Mesenchymal stem cell (in vitro differentiated cells and primary cell): ENCODE results near the gene ZNF592. TPM values are rescaled to one million over a fixed set of nuclear protein-coding genes. Genes with fewer than 3 reads are reported as not detected.

Source experiments
- DNase-seq: peaks from one replicate; pipeline ENCODE4 v3.0.0-alpha.2; 2013
- H2AFZ ChIP-seq: one replicate; pipeline ENCODE4 v1.6.1; 2013; ENCODE audit warnings: low read depth, mild to moderate bottlenecking, control low read depth, inconsistent platforms, low read length, moderate library complexity
- H2AK5ac ChIP-seq: 2 replicates; pipeline ENCODE4 v1.6.1; 2013; ENCODE audit warnings: low read length, moderate library complexity, mild to moderate bottlenecking, inconsistent platforms; ENCODE audit not compliant: severe bottlenecking
- H2BK120ac ChIP-seq: one replicate; pipeline ENCODE4 v1.6.1; 2013; ENCODE audit warnings: low read depth, mild to moderate bottlenecking, inconsistent platforms, low read length, moderate library complexity
- H2BK12ac ChIP-seq, 2 experiments: one replicate each; pipeline ENCODE4 v1.6.1; 2013; ENCODE audit warnings: inconsistent platforms in 2 of 2, low read length in 2 of 2, mild to moderate bottlenecking in 2 of 2, moderate library complexity in 2 of 2, control low read depth in 1 of 2
- H2BK15ac ChIP-seq: one replicate; pipeline ENCODE4 v1.6.1; 2013; ENCODE audit warnings: mild to moderate bottlenecking, low read depth, inconsistent platforms; ENCODE audit not compliant: poor library complexity, severe bottlenecking
- H2BK5ac ChIP-seq: 2 replicates; pipeline ENCODE4 v1.6.1; 2013; ENCODE audit warnings: low read depth, mild to moderate bottlenecking, low read length, control low read depth, inconsistent platforms; ENCODE audit not compliant: poor library complexity, severe bottlenecking
- H3K14ac ChIP-seq, 2 experiments: one replicate each; pipeline ENCODE4 v1.6.1; 2013; ENCODE audit warnings: inconsistent platforms in 2 of 2, low read length in 2 of 2, control low read depth in 1 of 2, mild to moderate bottlenecking in 1 of 2, moderate library complexity in 1 of 2
- H3K18ac ChIP-seq, 2 experiments: one replicate each; pipeline ENCODE4 v1.6.1; 2013; ENCODE audit warnings: inconsistent platforms in 2 of 2, low read length in 2 of 2, control low read depth in 1 of 2, low read depth in 1 of 2, mild to moderate bottlenecking in 1 of 2
- H3K23ac ChIP-seq, 2 experiments: one replicate each; pipeline ENCODE4 v1.6.1; 2013; ENCODE audit warnings: inconsistent platforms in 2 of 2, low read length in 2 of 2, mild to moderate bottlenecking in 2 of 2, moderate library complexity in 2 of 2, control low read depth in 1 of 2
- H3K27ac ChIP-seq: 2 replicates; pipeline ENCODE4 v1.5.1; 2013; ENCODE audit warnings: mild to moderate bottlenecking, moderate library complexity, low read length, control low read depth, inconsistent platforms; ENCODE audit not compliant: poor library complexity, severe bottlenecking
- H3K27me3 ChIP-seq, 2 experiments: 2 replicates each; pipeline versions ENCODE4 v1.6.1 to v1.7.0; 2013; ENCODE audit warnings: low read length in 2 of 2, mild to moderate bottlenecking in 2 of 2, moderate library complexity in 2 of 2, control low read depth in 1 of 2, inconsistent platforms in 1 of 2; ENCODE audit not compliant: control insufficient read depth in 1 of 2, insufficient read depth in 1 of 2
- H3K36me3 ChIP-seq, 2 experiments: 2 replicates each; pipeline versions ENCODE4 v1.6.1 to v1.7.0; 2013; ENCODE audit warnings: low read length in 2 of 2, control low read depth in 1 of 2, inconsistent platforms in 1 of 2, low read depth in 1 of 2, mild to moderate bottlenecking in 1 of 2; ENCODE audit not compliant: insufficient read depth in 2 of 2, control insufficient read depth in 1 of 2
- H3K4ac ChIP-seq, 2 experiments: one replicate each; pipeline ENCODE4 v1.6.1; 2013; ENCODE audit warnings: inconsistent platforms in 2 of 2, low read length in 2 of 2, mild to moderate bottlenecking in 2 of 2, moderate library complexity in 2 of 2, control low read depth in 1 of 2, low read depth in 1 of 2
- H3K4me1 ChIP-seq: 2 replicates; pipeline ENCODE4 v1.6.1; 2013; ENCODE audit warnings: low read depth, low read length, control low read depth; ENCODE audit not compliant: control insufficient read depth, insufficient read depth
- H3K4me2 ChIP-seq: 2 replicates; pipeline ENCODE4 v1.6.1; 2013; ENCODE audit warnings: low read length, mild to moderate bottlenecking, inconsistent platforms; ENCODE audit not compliant: poor library complexity, severe bottlenecking
- H3K4me3 ChIP-seq, 2 experiments: 2 replicates each; pipeline versions ENCODE4 v1.5.1 to v1.7.0; 2013; ENCODE audit warnings: low read length in 2 of 2, mild to moderate bottlenecking in 2 of 2, control low read depth in 1 of 2, low read depth in 1 of 2; ENCODE audit not compliant: insufficient read depth in 1 of 2
- H3K79me1 ChIP-seq: replicated peaks from 2 replicates; pipeline ENCODE4 v1.6.1; 2013; ENCODE audit warnings: mild to moderate bottlenecking, control low read depth, low read length, inconsistent platforms; ENCODE audit not compliant: poor library complexity, severe bottlenecking
- H3K9ac ChIP-seq: 2 replicates; pipeline ENCODE4 v1.7.0; 2013; ENCODE audit warnings: mild to moderate bottlenecking, low read length, moderate library complexity
- H3K9me3 ChIP-seq: 2 replicates; pipeline ENCODE4 v1.7.0; 2013; ENCODE audit warnings: mild to moderate bottlenecking, low read length; ENCODE audit not compliant: control insufficient read depth
- H4K8ac ChIP-seq: one replicate; pipeline ENCODE4 v1.6.1; 2013; ENCODE audit warnings: inconsistent platforms, mild to moderate bottlenecking, low read length, moderate library complexity
- H4K91ac ChIP-seq: one replicate; pipeline ENCODE4 v1.6.1; 2013; ENCODE audit warnings: mild to moderate bottlenecking, low read length, inconsistent platforms
- WGBS: methylation state at CpG from one replicate; pipeline ENCODE4 v1.1.7; 2013; ENCODE audit warnings: mixed read lengths; 5-methylcytosine and 5-hydroxymethylcytosine counted together
- polyA plus RNA-seq, 2 experiments: library from polyadenylated mRNA; stranded (reverse); fragments of 200-250 nt; gene quantifications; one replicate each; pipeline ENCODE4 v1.2.3, GENCODE V29; 2013

The ZNF592 gene, protein sequence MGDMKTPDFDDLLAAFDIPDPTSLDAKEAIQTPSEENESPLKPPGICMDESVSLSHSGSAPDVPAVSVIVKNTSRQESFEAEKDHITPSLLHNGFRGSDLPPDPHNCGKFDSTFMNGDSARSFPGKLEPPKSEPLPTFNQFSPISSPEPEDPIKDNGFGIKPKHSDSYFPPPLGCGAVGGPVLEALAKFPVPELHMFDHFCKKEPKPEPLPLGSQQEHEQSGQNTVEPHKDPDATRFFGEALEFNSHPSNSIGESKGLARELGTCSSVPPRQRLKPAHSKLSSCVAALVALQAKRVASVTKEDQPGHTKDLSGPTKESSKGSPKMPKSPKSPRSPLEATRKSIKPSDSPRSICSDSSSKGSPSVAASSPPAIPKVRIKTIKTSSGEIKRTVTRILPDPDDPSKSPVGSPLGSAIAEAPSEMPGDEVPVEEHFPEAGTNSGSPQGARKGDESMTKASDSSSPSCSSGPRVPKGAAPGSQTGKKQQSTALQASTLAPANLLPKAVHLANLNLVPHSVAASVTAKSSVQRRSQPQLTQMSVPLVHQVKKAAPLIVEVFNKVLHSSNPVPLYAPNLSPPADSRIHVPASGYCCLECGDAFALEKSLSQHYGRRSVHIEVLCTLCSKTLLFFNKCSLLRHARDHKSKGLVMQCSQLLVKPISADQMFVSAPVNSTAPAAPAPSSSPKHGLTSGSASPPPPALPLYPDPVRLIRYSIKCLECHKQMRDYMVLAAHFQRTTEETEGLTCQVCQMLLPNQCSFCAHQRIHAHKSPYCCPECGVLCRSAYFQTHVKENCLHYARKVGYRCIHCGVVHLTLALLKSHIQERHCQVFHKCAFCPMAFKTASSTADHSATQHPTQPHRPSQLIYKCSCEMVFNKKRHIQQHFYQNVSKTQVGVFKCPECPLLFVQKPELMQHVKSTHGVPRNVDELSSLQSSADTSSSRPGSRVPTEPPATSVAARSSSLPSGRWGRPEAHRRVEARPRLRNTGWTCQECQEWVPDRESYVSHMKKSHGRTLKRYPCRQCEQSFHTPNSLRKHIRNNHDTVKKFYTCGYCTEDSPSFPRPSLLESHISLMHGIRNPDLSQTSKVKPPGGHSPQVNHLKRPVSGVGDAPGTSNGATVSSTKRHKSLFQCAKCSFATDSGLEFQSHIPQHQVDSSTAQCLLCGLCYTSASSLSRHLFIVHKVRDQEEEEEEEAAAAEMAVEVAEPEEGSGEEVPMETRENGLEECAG (N-terminal part only)
- 11.9 TPM for polyA plus RNA-seq (2013, experiment 1 of 2)
- polyA plus RNA-seq (2013, experiment 2 of 2): 11.2 TPM

DNA sequence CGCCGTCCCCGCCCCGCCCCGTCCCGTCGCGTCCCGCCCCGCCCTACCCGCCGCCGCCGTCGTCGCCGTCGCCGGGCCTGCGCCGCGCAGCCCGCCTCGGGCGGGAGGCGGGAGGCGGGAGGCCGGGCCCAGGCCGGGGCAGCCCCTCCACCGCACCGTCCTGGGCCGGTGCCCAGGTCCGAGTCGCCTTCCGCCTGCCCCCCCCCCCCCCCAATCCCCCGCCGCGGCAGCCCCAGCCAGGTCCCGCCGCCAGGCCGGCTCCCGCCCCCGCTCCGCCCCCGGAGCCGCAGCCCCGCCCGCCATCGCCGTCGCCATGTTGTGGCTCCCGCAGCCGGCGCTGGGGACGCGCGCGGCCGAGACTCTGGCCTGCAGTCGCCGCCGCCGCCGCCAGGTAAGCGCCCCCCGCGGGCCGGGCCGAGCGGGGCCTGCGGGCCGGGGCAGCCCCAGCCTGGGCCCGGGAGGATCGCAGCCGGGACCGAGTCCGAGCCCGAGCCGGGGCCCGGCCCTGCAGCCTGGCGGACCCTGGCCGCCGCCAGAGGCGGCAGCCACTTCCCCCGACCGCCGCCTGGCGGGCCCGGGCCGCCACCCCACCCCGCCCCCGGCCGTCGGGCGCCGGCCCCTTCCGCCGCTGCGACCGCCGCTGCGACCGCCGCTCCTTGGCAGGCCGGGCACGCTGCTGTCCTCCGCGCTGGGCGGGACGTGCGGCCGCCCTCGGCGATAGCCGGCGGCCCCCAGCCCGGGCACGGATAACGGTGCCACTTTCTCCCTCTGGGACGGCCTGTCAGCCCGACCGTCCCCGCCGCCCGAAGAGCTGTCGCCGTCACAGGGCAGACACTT, at the start of gene ZNF592:
Gene ZNF592, plus strand, starts transcription at position 319 of the 837 bp plus-strand sequence. CDS start 34,084 bp downstream, outside the sequence.
- Histone ChIP-seq H2AK5ac (peak within 1 kb of the TSS; percentile 17), H3K23ac (peak within 1 kb of the TSS; percentile 37 to 77), H2BK120ac (peak within 1 kb of the TSS; percentile 98), H3K4ac (peak within 1 kb of the TSS; percentile 73 to 98), H2AFZ (peak within 1 kb of the TSS; percentile 70), H3K9ac (peak within 1 kb of the TSS; percentile 98), H3K4me2 (peak within 1 kb of the TSS; percentile 71), H3K14ac (peak within 1 kb of the TSS in 1 of 2 experiments; percentile 96), H3K4me1 (peaks cover 19% of the 10 kb centered on the region), H3K18ac (peak within 1 kb of the TSS; percentile 88 to 94), H3K4me3 (peak within 1 kb of the TSS; percentile 91 to 97), H3K9me3 (no peaks in the 10 kb centered on the region), H2BK12ac (peak within 1 kb of the TSS; percentile 49 to 66), H4K8ac (peak within 1 kb of the TSS; percentile 94), H4K91ac (peak within 1 kb of the TSS; percentile 91), H3K36me3 (peaks cover 2 to 5% of the 10 kb centered on the region in 2 experiments), H2BK5ac (peak within 1 kb of the TSS; percentile 92), H3K27ac (peak within 1 kb of the TSS; percentile 81), H3K79me1 (peaks cover 8% of the 10 kb centered on the region), H3K27me3 (no peaks in the 10 kb centered on the region), H2BK15ac (peak within 1 kb of the TSS; percentile 95)
- DNase-seq: peak; percentile 75
- under 1% methylated on average over 78 of the region's 127 CpGs for WGBS

DNA sequence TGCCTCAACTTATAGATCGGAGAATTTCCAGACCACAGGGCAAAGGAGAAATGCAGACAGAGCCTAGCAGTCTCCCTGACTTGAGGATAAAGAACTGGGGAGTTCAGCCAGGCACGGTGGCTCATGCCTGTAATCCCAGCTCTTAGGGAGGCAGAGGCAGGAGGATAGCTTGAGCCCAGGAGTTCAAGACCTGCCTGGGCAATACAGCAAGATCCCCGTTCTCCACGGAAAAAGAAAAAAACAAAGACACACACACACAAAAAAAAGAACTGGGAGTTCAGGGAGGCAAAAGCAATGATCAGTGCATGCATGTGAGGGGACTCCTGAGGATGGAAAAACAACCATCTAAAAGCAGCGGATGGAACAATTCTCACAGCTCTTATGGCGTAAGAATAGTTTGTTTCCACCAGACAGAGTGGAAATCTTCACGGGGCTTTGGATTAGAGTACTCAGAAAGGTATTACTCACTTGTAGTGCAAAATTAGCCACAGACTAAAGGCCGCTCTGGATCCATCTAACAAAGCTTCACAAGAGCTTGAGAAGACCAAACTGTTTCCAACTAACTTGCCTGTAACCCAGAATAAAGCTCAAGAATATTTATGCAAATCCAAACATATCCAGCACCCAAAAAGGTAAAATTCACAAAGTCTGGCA, 48.7 kb upstream of the ZNF592 start:
- Histone ChIP-seq H3K4me3 (no peak overlapping the region), H2AFZ (no peak overlapping the region), H2BK5ac (no peak overlapping the region), H3K4me2 (no peak overlapping the region), H2BK15ac (no peak overlapping the region), H3K27me3 (no peaks in the 10 kb centered on the region), H3K27ac (no peak overlapping the region), H3K9ac (no peak overlapping the region), H3K79me1 (peaks cover 3% of the 10 kb centered on the region), H3K9me3 (no peaks in the 10 kb centered on the region), H3K18ac (no peak overlapping the region), H3K23ac (no peak overlapping the region), H3K4ac (no peak overlapping the region), H3K14ac (no peak overlapping the region), H3K4me1 (peaks cover 2% of the 10 kb centered on the region), H4K8ac (no peak overlapping the region), H3K36me3 (peaks cover 0 to 10% of the 10 kb centered on the region in 2 experiments), H2AK5ac (no peak overlapping the region), H4K91ac (no peak overlapping the region), H2BK12ac (no peak overlapping the region), H2BK120ac (no peak overlapping the region)
- whole genome bisulfite sequencing: 94% methylated on average over 5 of the region's 8 CpGs
- peak; percentile 25 for DNase-seq

DNA sequence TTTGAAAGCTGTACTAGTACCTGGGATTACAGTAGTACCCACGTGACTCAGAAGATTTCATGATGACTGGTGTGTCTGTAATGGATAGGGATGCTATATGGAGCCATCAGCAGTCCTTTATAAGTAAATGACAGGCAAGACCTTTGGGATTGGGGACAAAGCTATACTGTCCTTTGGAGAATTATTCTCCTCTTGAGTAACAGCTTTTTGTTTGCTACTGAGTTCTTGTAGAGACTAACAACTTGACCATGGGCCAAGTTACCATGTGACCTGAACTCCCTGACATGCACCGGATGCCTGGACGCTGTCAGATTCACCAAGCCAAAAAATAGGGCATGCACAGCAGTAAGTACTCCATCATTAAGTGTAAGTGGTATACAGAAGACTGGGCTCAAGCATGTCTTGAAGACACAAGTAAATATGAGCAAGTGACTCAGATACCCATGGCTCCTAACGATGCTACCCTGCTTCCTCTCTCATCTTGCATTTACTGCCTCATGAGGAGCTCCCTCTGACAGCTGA, 45.4 kb upstream of the ZNF592 start:
- Histone ChIP-seq H2AFZ (no peak overlapping the region), H3K18ac (no peak overlapping the region), H2BK120ac (no peak overlapping the region), H2BK15ac (no peak overlapping the region), H3K27me3 (no peaks in the 10 kb centered on the region), H2BK5ac (no peak overlapping the region), H3K4me2 (no peak overlapping the region), H3K4ac (no peak overlapping the region), H4K8ac (no peak overlapping the region), H4K91ac (no peak overlapping the region), H3K23ac (no peak overlapping the region), H3K14ac (no peak overlapping the region), H3K4me1 (peaks cover 3% of the 10 kb centered on the region), H2AK5ac (no peak overlapping the region), H3K4me3 (no peak overlapping the region), H3K79me1 (peaks cover 8% of the 10 kb centered on the region), H3K27ac (no peak overlapping the region), H3K9ac (no peak overlapping the region), H3K36me3 (peaks cover 0 to 17% of the 10 kb centered on the region in 2 experiments), H2BK12ac (no peak overlapping the region), H3K9me3 (no peaks in the 10 kb centered on the region)
- 70% methylated on average over 4 of the region's 4 CpGs for WGBS
- peak; percentile 83 for DNase-seq
